NCI-H2029 (cell line): ENCODE results near the gene DPEP3.
A peak's percentile ranks its signal among the peaks of the same experiment; 100 is the strongest.

Experiments used
- DNase-seq: peaks from one replicate; lab custom pipeline; 2025; lab: John Stamatoyannopoulos, UW

The DPEP3 gene

DNA sequence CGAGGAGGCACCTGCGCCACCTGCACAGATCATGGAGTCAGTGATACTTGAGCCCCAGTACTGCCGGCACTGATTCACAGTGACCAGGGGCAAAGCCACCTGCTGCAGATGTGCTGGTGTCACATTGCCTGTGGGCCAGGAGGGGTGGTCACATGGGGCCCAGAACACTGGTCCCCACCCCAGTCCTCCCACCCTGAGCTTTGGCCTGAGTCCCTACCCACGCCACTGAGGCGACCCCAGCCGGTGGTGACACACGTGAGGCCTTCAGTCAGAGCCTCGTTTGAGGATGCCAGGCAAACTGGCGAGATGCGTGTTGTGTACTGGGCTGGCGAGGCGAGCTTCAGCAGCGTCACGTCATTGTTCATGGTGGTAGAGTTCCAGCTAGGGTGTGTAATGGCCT is 50.1 kb downstream of the DPEP3 start:
- DNase-seq: no peak

GRCh38 chr16:67928561-67929364 is 51.5 kb downstream of the DPEP3 start:
- DNase-seq: peak; percentile 53

DNA sequence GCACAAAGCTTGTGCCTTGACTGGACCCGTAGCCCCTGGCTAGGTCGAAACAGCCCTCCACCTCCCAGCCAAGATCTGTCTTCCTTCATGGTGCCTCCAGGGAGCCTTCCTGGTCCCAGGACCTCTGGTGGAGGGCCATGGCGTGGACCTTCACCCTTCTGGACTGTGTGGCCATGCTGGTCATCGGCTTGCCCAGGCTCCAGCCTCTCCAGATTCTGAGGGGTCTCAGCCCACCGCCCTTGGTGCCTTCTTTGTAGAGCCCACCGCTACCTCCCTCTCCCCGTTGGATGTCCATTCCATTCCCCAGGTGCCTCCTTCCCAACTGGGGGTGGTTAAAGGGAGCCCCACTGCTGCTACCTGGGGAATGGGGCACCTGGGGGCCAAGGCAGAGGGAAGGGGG is 52.2 kb downstream of the DPEP3 start:
- no peak for DNase-seq

- DNase-seq: no peak
Measured at GRCh38 chr16:67927131-67927941, 53.0 kb downstream of the DPEP3 start.

GRCh38 chr16:67926181-67926750 is 54.0 kb downstream of the DPEP3 start:
- DNase-seq: peak; percentile 85
